ENCODE measurements around the gene KRTAP17-1.

DNA sequence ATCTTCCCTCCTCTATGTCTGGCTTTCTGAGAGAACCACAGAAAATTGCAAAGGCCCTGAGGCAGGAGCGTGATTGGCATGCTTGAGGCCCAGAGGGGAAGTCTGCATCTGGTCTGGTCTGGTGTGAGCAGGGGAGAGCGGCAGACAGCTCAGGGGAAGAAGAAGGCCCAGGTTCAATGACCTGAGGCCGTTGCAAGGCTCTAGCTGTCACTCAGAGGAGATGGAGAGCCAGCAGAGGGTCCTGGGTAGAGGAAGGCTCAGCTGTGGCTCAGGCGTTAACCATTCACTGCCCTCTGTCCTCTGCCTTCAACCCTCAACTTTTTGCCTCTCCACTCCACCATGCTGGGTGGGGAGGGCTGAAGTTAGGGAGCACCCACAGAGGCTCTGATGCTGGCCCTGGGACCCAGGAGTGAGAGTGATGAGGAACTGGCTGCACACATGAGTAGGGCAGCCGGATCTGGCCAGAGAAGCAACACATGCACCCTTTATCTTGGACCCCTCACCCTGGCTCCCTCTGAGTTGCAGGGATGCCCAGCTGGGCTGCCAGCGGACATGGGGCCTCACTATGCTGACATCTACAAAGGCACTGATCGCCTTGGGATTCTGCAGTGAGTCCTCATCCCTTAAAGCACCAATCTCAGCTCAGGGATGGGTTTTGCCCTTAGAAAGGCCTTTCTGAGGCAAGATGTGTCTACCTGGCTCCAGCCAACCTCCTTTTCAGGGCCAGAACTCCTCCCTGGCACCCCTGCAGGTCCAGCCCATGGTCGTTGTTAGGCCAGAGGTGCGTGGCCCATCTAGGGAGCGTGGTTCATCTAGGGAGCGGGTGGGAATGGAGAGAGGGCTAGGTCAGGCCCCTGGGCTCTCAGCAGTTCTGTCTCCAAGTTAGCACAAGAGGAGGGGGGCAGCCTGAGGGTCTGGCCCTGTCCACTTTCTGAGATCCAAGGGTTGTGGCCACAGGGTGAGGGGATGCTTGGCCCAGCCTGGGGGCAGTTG is 7.7 kb upstream of the KRTAP17-1 start:
- TF ChIP-seq POLR2A (IDR thresholded peaks at IDR 0.05) (no peak), CTCF (IDR thresholded peaks at IDR 0.05) (no peak)

Measured in tibial nerve (tissue), 3 donors.